ENCODE data around the gene GNB1.
A peak's percentile ranks its signal among the peaks of the same experiment; 100 is the strongest.

Gene GNB1

GRCh38 chr1:1914971-1915692, 24.2 kb upstream of the GNB1 start, which contains the start of gene CALML6:
TSS of gene CALML6 (plus strand) at chr1:1915260. CDS start at chr1:1915281, 21 bp downstream.
- Histone ChIP-seq H3K27ac (ENCODE audit: low read length) (no peak within 1 kb of the TSS), H3K9ac (ENCODE audit: low read length) (no peak within 1 kb of the TSS), H3K27me3 (ENCODE audit: control insufficient read depth, insufficient read depth, low read length) (peaks cover 4% of the 10 kb centered on the region), H3K9me3 (ENCODE audit: control insufficient read depth, low read depth, low read length) (no peaks in the 10 kb centered on the region), H3K4me3 (ENCODE audit: low read length) (no peak within 1 kb of the TSS), H3K4me1 (ENCODE audit: control insufficient read depth, low read depth, low read length) (peaks cover 5% of the 10 kb centered on the region), H3K36me3 (ENCODE audit: control insufficient read depth, low read depth, low read length) (no peaks in the 10 kb centered on the region)

DNA sequence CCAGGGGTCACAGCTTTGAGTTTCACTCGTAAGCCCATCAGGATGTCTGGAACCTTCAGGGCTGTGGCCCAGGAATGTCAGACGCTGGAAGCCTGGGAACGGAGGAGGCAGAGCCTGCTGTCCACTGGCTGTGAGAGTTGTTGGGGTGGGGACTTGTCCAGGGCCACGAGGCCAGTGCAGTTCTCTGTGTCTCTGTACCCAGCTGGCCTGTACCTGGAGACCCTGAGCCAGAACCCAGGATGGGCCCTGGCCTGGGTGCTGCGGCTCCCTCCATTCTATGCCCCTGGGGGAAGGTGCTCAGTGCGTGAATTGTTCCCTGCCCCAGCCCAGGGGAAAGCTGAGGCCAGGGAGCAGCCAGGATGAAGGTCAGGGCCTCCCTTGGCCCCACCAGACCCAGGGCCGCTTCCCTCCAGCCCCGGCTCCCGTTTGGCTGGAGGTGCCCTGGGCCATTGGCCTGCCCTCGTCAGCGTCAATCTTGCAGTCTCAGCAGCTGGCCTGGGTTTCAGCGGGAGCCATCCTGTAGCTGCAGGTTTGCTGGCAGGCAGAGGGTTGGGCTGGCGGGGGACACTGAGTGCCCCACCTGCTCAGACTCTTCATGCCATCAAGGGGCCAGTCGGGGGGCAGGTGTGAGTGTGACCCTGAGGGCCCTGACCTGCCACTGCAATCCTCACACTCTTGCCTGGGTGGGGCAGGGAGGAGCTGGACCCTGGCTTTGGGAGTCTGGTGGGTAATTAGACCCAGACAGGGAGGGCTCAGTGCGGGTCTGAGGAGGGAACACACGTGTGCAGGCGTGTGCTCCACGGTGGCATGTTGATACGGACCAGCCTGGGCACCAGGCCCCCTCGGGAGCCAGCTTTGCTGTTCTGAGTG, 23.4 kb upstream of the GNB1 start:
- Histone ChIP-seq H3K4me3 (ENCODE audit: low read length) (no peak overlapping the region), H3K9me3 (ENCODE audit: control insufficient read depth, low read depth, low read length) (no peaks in the 10 kb centered on the region), H3K27me3 (ENCODE audit: control insufficient read depth, insufficient read depth, low read length) (no peaks in the 10 kb centered on the region), H3K36me3 (ENCODE audit: control insufficient read depth, low read depth, low read length) (no peaks in the 10 kb centered on the region), H3K9ac (ENCODE audit: low read length) (no peak overlapping the region), H3K4me1 (ENCODE audit: control insufficient read depth, low read depth, low read length) (peaks cover 4% of the 10 kb centered on the region), H3K27ac (ENCODE audit: low read length) (no peak overlapping the region)

DNA sequence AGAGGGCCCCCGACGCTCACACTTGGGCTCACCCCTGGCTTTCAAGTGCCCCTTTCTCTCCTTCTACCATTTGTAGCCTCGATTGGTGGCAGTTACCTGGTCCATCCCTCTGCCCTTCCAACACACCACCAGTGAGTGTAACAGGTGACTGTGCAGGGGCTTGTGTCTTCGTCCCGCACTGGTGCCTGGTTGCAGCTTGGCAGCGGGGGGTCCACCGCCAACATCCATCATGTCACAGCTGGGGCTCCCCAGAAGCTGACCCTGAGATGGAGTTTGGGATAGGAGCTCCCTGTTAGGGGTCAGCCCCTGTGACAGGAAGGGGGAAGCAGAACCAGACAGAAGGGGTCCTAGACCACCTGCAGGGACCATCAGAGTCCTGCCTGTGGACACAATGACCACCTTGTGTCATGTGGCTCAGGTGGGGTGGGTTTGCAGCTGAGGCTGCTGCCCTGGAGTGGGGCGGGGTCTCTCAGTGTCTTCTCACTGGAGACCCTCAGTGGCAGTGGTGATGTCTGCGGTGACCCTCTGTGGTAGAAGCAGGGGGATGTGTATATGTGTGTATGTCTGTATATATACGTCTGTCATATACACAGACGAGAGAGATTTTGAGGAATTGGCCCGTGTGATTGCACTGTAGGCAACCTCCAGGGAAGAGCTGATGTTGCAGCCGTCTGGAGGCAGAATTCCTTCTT, 20.6 kb upstream of the GNB1 start:
- no peak overlapping the region for H3K9ac ChIP-seq (ENCODE audit: low read length)
- no peak overlapping the region for H3K4me3 ChIP-seq (ENCODE audit: low read length)
- H3K36me3 ChIP-seq (ENCODE audit: control insufficient read depth, low read depth, low read length) = no peaks in the 10 kb centered on the region
- H3K27ac ChIP-seq (ENCODE audit: low read length) = no peak overlapping the region
- H3K4me1 ChIP-seq (ENCODE audit: control insufficient read depth, low read depth, low read length) = peaks cover 4% of the 10 kb centered on the region
- H3K27me3 ChIP-seq (ENCODE audit: control insufficient read depth, insufficient read depth, low read length) = no peaks in the 10 kb centered on the region
- H3K9me3 ChIP-seq (ENCODE audit: control insufficient read depth, low read depth, low read length) = no peaks in the 10 kb centered on the region

DNA sequence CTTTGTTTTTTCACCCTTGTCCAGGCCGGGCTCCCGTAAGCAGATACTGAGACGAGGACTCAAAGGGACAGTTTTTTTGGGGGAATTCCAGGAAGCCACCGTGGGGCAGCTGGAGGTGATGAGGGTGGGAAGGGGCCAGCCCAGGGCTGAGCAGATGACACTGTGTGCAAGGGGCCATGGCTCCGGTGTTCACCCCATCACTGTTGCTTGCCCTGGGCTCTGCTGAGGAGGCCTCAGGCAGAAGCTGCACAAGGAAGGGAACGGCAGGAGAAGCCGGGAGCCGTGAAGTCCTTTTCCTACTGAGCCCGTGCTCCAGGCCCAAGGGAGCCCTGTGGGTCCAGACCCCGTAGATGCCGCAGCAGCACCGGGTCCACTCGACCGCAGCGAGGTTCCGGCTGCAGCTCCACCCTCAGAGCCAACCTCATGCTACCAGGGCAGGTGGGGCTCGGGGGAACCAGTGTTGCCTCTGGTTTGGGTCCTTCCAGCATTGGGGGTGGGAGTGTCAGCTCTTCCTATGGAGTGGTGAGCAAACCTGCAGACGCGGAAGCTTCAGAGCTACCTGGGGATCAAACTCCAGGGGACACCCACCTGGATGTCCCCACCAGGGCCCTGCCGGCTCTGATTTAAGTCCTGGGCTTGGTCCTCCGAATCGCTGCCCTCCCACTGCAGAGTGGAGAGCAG, 19.9 kb upstream of the GNB1 start:
- H3K4me1 ChIP-seq (ENCODE audit: control insufficient read depth, low read depth, low read length) = peaks cover 4% of the 10 kb centered on the region
- no peak overlapping the region for H3K4me3 ChIP-seq (ENCODE audit: low read length)
- H3K27ac ChIP-seq (ENCODE audit: low read length) = no peak overlapping the region
- no peaks in the 10 kb centered on the region for H3K9me3 ChIP-seq (ENCODE audit: control insufficient read depth, low read depth, low read length)
- no peaks in the 10 kb centered on the region for H3K36me3 ChIP-seq (ENCODE audit: control insufficient read depth, low read depth, low read length)
- no peak overlapping the region for H3K9ac ChIP-seq (ENCODE audit: low read length)
- H3K27me3 ChIP-seq (ENCODE audit: control insufficient read depth, insufficient read depth, low read length) = no peaks in the 10 kb centered on the region

GRCh38 chr1:1910033-1910465, 19.2 kb upstream of the GNB1 start:
- H3K4me3 ChIP-seq (ENCODE audit: low read length) = peak overlapping the region; percentile 52

DNA sequence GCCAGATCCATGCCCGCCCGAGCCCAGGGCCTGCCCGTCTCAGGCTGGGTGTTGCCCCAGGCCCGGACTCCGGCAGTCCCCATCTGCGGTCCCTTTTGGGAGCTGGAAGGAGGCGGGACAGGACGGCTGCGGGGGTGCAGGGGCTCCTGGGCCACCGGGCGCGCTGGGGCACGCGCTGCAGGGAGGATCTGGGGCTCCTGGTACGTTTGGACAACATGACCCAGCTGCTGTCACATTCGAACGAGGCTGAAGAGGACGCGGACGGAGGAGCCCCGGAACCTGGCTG, 17.6 kb upstream of the GNB1 start:
- H3K9ac ChIP-seq (ENCODE audit: low read length) = no peak overlapping the region
- no peak overlapping the region for H3K27ac ChIP-seq (ENCODE audit: low read length)
- peak overlapping the region; percentile 61 for H3K4me3 ChIP-seq (ENCODE audit: low read length)
- no peaks in the 10 kb centered on the region for H3K36me3 ChIP-seq (ENCODE audit: control insufficient read depth, low read depth, low read length)
- H3K27me3 ChIP-seq (ENCODE audit: control insufficient read depth, insufficient read depth, low read length) = no peaks in the 10 kb centered on the region
- no peaks in the 10 kb centered on the region for H3K9me3 ChIP-seq (ENCODE audit: control insufficient read depth, low read depth, low read length)
- peaks cover 4% of the 10 kb centered on the region for H3K4me1 ChIP-seq (ENCODE audit: control insufficient read depth, low read depth, low read length)

More at GRCh38 chr1:1910033-1910465, 19.2 kb upstream of the GNB1 start:
- Histone ChIP-seq H3K4me1 (ENCODE audit: control insufficient read depth, low read depth, low read length) (peaks cover 4% of the 10 kb centered on the region), H3K9me3 (ENCODE audit: control insufficient read depth, low read depth, low read length) (no peaks in the 10 kb centered on the region), H3K9ac (ENCODE audit: low read length) (peak overlapping the region; percentile 56), H3K27me3 (ENCODE audit: control insufficient read depth, insufficient read depth, low read length) (no peaks in the 10 kb centered on the region), H3K27ac (ENCODE audit: low read length) (no peak overlapping the region), H3K36me3 (ENCODE audit: control insufficient read depth, low read depth, low read length) (no peaks in the 10 kb centered on the region)

DNA sequence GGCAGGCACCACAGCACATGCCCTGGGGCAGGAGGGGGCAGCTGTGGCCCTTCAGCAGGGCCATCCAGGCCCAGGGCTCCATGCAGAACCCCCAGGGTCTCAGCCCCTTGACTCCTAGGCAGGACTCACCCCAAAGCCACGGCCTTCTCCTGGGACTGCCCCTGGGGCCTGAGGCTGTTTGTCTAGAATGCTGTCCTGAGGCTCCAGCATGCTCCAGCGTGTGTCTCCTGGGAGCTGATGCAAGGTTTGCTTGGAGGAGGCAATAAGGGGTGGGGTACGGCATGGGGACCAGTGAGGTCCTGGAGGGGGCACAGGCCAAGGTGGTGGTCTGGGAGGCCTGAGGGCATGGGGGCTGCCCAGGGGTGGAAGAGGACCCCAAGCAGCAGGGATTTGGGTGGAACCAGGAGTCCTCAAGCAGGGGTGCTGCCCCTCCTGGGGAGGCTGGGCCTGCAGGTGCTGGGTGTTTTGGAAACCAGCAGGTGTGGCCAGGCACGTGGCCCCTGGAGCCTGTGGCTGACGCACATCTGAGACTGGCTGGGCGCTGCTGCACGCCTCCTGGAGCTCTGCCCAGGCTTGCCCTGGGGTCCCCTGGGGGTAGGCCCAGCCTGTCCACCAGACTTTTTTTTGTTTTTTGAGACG, 16.3 kb upstream of the GNB1 start:
- peaks cover 4% of the 10 kb centered on the region for H3K4me1 ChIP-seq (ENCODE audit: control insufficient read depth, low read depth, low read length)
- H3K27ac ChIP-seq (ENCODE audit: low read length) = no peak overlapping the region
- H3K9me3 ChIP-seq (ENCODE audit: control insufficient read depth, low read depth, low read length) = peaks cover 3% of the 10 kb centered on the region
- H3K27me3 ChIP-seq (ENCODE audit: control insufficient read depth, insufficient read depth, low read length) = no peaks in the 10 kb centered on the region
- no peak overlapping the region for H3K4me3 ChIP-seq (ENCODE audit: low read length)
- H3K36me3 ChIP-seq (ENCODE audit: control insufficient read depth, low read depth, low read length) = no peaks in the 10 kb centered on the region
- H3K9ac ChIP-seq (ENCODE audit: low read length) = no peak overlapping the region

DNA sequence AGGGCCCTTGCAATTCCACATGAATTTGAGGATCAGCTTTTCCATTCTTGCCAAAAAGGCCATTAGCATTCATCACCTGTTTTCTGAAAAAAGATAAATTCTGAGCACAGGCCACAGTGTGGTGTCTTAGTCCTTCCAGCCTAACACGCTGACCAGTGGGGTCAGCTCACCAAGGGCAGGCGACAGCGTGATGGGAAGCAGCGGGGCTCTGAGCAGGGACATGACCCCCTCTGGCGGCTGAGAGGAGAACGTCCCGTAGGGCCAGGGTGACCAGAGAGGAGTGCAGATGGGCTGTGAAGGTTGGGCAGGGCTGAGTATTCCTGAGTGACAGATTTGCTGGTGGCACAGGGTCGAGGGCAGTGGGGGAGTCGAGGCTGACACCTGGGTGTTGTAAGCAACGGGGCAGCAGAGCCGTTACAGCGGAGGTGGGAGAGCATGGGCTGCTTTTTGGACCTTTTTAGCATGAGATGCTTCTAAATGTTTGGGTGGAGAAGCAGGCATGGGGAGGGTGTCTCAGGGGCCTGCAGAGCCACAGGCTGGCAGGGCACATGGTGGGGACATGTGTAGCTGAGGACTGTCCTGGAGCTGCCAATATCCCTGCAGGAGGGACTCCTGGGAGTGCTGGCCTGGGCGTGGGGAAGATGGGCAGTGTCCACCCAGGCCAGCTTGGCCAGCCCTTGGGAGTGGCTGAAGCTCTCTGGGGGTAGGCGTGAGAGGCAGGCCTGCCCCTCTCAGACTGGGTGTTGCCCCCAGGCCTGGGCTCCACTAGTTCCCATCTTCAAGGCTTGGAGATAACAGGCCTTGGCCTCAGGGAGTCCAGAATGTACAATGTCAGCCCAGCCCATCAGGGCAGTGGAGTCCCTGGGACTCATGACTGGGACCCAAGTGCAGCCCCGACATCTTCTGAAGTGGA, 15.6 kb upstream of the GNB1 start:
- H3K9me3 ChIP-seq (ENCODE audit: control insufficient read depth, low read depth, low read length) = peaks cover 3% of the 10 kb centered on the region
- H3K9ac ChIP-seq (ENCODE audit: low read length) = no peak overlapping the region
- no peaks in the 10 kb centered on the region for H3K27me3 ChIP-seq (ENCODE audit: control insufficient read depth, insufficient read depth, low read length)
- peaks cover 4% of the 10 kb centered on the region for H3K4me1 ChIP-seq (ENCODE audit: control insufficient read depth, low read depth, low read length)
- H3K4me3 ChIP-seq (ENCODE audit: low read length) = no peak overlapping the region
- H3K36me3 ChIP-seq (ENCODE audit: control insufficient read depth, low read depth, low read length) = no peaks in the 10 kb centered on the region
- H3K27ac ChIP-seq (ENCODE audit: low read length) = no peak overlapping the region

DNA sequence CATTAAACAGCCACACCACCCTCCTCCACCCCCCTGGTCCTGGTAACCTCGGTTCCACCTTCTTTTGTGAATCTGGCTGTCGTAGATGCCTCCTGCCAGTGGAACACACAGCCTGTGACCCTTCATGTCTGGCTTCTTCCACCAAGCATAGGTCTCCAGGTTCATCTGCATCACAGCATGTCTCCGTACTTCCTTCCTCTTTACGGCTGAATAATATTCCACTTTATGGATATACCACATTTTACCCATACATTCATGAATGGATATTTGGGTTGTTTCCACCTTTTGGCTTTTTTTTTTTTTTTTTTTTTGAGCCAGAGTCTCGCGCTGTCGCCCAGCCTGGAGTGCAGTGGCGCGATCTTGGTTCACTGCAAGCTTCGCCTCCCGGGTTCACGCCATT, 12.3 kb upstream of the GNB1 start:
- no peaks in the 10 kb centered on the region for H3K4me1 ChIP-seq (ENCODE audit: control insufficient read depth, low read depth, low read length)
- peaks cover 3% of the 10 kb centered on the region for H3K9me3 ChIP-seq (ENCODE audit: control insufficient read depth, low read depth, low read length)
- no peak overlapping the region for H3K27ac ChIP-seq (ENCODE audit: low read length)
- H3K4me3 ChIP-seq (ENCODE audit: low read length) = no peak overlapping the region
- no peak overlapping the region for H3K9ac ChIP-seq (ENCODE audit: low read length)
- H3K36me3 ChIP-seq (ENCODE audit: control insufficient read depth, low read depth, low read length) = no peaks in the 10 kb centered on the region
- no peaks in the 10 kb centered on the region for H3K27me3 ChIP-seq (ENCODE audit: control insufficient read depth, insufficient read depth, low read length)

- Histone ChIP-seq H3K27ac (ENCODE audit: low read length) (no peak overlapping the region), H3K4me1 (ENCODE audit: control insufficient read depth, low read depth, low read length) (no peaks in the 10 kb centered on the region), H3K36me3 (ENCODE audit: control insufficient read depth, low read depth, low read length) (no peaks in the 10 kb centered on the region), H3K9me3 (ENCODE audit: control insufficient read depth, low read depth, low read length) (peaks cover 3% of the 10 kb centered on the region), H3K9ac (ENCODE audit: low read length) (no peak overlapping the region), H3K27me3 (ENCODE audit: control insufficient read depth, insufficient read depth, low read length) (no peaks in the 10 kb centered on the region), H3K4me3 (ENCODE audit: low read length) (no peak overlapping the region)
Observed at GRCh38 chr1:1901641-1902294, 10.9 kb upstream of the GNB1 start.

All from iPS-18a (cell line).